M059J (cell line): Measurements from ENCODE around the gene AUTS2. TPM values are rescaled to one million over a fixed set of nuclear protein-coding genes. Genes with fewer than 3 reads are reported as not detected.

Source experiments
- DNase-seq: peaks from one replicate; pipeline ENCODE4 v3.0.0-alpha.2; 2012; ENCODE audit warnings: low read depth
- total RNA-seq: library from RNA; depleted of rRNA; stranded (reverse); fragments of >200 nt; shearing (Covaris generic); gene quantifications from 2 replicates; pipeline ENCODE4 v1.2.3, GENCODE V29; 2014

The AUTS2 gene
- total RNA-seq, 1 experiment from 2014 or later: 6.9 TPM

GRCh38 chr7:70415179-70415972, 817.1 kb downstream of the AUTS2 start:
- DNase-seq: no peak

DNA sequence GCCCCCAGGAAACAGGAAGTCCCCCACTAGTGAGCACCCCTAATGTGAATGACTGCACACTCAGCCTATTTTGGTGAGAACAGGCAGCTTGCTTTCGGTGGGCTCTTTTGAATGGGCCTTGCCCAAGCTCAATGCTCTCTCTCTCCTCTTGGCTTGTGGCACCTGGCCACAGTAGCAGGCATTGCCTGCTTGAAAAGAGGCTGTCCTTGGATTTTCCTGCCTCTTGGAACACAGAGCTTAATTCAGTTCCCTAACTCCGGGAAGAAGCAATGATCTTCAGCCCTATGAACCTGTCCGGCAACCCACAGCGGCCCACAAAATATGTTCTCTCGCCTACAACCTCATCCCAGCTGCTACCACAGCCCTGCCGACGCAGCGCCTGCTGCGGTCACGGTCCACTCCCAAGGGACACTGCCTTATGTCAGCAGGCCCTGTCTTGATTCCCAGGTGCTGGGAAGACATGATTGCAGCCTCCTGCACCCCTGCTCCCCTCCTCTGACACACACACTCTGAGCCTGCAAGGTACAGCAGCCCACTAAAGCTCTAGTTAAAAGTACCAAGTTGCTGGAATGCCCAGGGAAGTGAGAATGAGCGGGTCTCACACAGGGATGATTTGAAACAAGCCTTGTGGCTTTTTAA, 818.2 kb downstream of the AUTS2 start:
- no peak for DNase-seq

- DNase-seq: no peak
Measured at GRCh38 chr7:70416986-70417655, 818.8 kb downstream of the AUTS2 start.

GRCh38 chr7:70419526-70420380, 821.5 kb downstream of the AUTS2 start:
- no peak for DNase-seq

DNA sequence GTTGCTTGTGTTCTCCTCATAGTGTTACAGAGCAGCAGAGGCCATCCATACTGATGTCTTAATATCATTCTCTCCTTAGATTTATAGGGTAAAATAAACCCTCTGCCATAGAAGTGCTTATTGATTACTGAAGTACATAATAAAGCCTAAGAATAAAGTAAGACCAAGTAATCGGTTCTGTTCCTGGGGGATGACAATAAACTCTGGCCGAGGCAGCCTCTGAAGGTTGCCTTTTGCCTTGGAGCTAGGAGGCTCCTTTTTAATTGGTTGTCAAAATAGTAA, 822.0 kb downstream of the AUTS2 start:
- DNase-seq: no peak

- no peak for DNase-seq
Measured at GRCh38 chr7:70421319-70421718, 823.0 kb downstream of the AUTS2 start.

- no peak for DNase-seq
Measured at GRCh38 chr7:70426249-70426880, 828.1 kb downstream of the AUTS2 start.

- DNase-seq: no peak
Measured at GRCh38 chr7:70432567-70433001, 834.3 kb downstream of the AUTS2 start.

- DNase-seq: peak; percentile 2
Measured at GRCh38 chr7:70434376-70434775, 836.1 kb downstream of the AUTS2 start.

- no peak for DNase-seq
Measured at GRCh38 chr7:70434821-70435220, 836.5 kb downstream of the AUTS2 start.

GRCh38 chr7:70435634-70436033, 837.4 kb downstream of the AUTS2 start:
- DNase-seq: no peak

DNA sequence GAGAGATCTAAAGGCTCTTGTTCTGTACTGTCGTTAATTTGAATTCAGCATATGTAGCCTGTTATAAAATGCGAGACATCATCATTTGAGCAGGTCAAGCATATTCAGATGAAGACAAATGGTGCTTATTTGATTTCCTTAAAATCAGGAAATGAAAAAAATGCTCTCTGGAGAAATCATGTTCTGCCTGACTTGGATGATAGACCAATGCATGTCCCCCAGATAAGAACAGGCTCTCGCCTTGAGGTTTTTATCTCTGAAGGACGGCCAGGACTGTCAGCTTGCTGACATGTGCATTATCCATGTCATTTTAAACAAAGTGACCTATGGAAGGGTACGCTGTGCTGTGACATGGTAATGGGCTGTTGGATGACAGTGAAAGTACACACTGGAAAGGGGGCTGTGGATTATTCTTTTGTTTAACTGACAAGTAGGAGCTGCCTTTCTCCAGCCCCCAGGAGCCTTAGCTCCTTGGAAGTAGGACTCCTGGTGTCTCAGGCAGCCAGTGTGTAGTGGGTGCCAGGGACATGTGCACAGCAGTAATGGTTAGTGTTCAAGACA, 838.6 kb downstream of the AUTS2 start:
- no peak for DNase-seq

DNA sequence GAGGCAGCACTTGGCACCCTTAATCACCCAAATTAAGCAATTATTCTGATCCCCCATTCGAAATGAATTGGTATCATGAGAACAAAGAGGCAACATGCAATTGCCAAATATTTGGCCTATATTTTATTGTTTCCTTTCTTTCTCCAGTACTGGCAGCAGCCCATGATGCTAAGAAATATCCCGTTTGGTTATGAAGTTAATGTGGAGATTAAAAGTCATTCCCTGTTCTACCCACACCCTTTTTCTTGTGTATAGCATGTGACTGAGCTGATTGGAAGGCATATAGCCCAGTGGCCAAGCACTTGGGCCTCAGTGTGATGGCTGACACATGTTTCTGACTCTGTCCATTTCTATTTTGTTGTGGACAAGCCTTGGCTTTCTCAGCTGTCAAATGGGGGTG, 841.4 kb downstream of the AUTS2 start:
- no peak for DNase-seq

GRCh38 chr7:70446448-70447143, 848.3 kb downstream of the AUTS2 start:
- DNase-seq: no peak

DNA sequence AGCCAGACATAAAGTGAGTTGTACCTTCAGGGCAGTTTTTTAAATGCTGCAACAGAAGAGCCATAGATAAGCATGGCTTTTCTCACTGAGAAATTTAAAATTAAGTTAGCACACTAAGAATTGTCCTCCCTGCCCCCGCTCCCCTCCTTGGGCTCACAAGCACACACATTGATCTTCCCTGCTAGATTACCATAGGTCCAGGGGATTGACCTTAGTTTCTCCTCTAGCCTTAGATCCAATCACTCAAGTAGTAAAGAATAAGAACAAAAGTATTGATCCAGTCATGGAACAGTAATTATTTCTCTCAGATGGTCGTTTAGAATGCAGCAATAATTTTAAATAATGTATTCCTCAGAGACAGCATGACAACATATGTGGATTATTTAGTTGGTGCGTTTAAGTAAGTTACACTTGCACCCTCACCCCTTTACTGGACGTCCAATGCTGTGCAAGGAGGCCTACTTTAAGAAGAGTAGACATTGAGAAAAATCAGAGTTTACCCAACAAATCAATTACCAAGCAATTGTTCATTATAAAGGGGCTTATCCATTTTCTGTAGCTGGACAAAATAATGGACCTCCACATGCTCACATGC, 850.1 kb downstream of the AUTS2 start:
- DNase-seq: no peak

GRCh38 chr7:70450731-70451130, 852.5 kb downstream of the AUTS2 start:
- DNase-seq: no peak

DNA sequence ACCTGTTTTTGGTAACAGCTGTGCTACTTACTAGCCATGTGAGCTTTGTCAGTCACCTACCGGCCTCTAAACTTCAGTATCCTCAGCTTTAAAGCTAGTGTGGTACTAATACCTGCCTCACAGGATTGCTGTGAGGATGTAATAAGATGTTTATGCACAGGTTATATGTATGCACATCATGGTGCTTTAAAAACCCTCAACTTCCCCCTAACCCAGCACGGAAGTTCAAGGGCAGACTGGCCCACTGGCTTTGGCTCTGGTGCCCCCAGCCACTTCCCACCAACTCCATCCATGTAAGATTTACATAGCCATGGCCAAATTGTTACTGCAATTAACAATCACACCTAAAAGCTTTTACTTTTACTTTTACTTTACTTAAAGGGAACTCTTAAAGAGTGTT, 857.6 kb downstream of the AUTS2 start:
- no peak for DNase-seq

GRCh38 chr7:70456719-70457118, 858.4 kb downstream of the AUTS2 start:
- no peak for DNase-seq

DNA sequence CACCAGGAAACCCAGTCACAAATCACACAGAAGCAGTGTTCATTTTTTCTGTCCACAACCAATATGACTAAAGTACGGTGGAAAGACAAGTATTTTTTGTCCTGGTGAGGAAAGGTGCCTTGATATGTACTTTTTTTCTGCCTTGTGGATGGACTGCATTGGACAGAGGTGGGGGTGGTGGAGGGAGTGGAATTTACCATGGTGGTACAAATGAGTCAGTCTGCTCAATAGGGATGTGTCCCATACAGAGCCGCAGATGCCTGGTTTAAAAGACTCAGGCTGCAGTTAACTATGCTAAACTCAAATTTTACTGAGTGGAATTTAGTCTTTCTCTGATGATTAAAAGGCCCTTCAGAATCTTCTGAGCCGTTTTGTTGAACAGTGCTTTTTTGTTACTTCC, 859.2 kb downstream of the AUTS2 start:
- no peak for DNase-seq
